Peyer's patch (tissue), 4 donors: Measurements from ENCODE around the gene ZP2. TPM values are rescaled to one million over a fixed set of nuclear protein-coding genes. Genes with fewer than 3 reads are reported as not detected.

Source experiments
- DNase-seq, 3 donors: peaks; one replicate each; pipeline ENCODE4 v3.0.0-alpha.2; 2017 to 2019
- H3K27ac ChIP-seq, 4 donors: fragments of 200-600 bp; sonication (generic); one replicate each; pipeline ENCODE4 v1.5.1; 2016 to 2019
- H3K27me3 ChIP-seq, 2 donors: fragments of 200-600 bp; sonication (generic); one replicate each; pipeline ENCODE4 v1.5.1; 2019
- H3K36me3 ChIP-seq, 3 donors: fragments of 200-600 bp; sonication (generic); one replicate each; pipeline ENCODE4 v1.5.1; 2016 to 2019
- H3K4me1 ChIP-seq, 4 donors: fragments of 200-600 bp; sonication (generic); one replicate each; pipeline ENCODE4 v1.5.1; 2016 to 2019
- H3K4me3 ChIP-seq, 4 donors: fragments of 200-600 bp; sonication (generic); 1 replicate in 3 of 4; 2 replicates in 1 of 4; pipeline ENCODE4 v1.5.1; 2016 to 2019; ENCODE audit warnings: mild to moderate bottlenecking in 1 of 4
- H3K9me3 ChIP-seq, 4 donors: fragments of 200-600 bp; sonication (generic); one replicate each; pipeline ENCODE4 v1.5.1; 2016 to 2019; ENCODE audit warnings: mild to moderate bottlenecking in 1 of 4
- CTCF ChIP-seq, 6 experiments: fragments of 450-650 bp in 4 of 6; fragments of 200-600 bp in 2 of 6; sonication (generic) in 1 of 6; IDR thresholded peaks; one replicate each; pipeline ENCODE4 v1.5.1; 2017 to 2019; ENCODE audit warnings: antibody characterized with exemption in 6 of 6, mild to moderate bottlenecking in 3 of 6, moderate library complexity in 1 of 6
- POLR2A ChIP-seq, 2 donors: fragments of 450-650 bp; IDR thresholded peaks; one replicate each; pipeline ENCODE4 v1.5.1; 2017; ENCODE audit warnings: antibody characterized with exemption in 2 of 2, mild to moderate bottlenecking in 2 of 2, moderate library complexity in 2 of 2
- total RNA-seq, 4 donors: library from RNA; depleted of rRNA; stranded (reverse); fragments of >200 nt; gene quantifications; one replicate each; pipeline ENCODE4 v1.1.0, GENCODE V29; 2016

Gene ZP2
- total RNA-seq, 4 donors from 2014 or later, result 0.54 to 2.3 TPM; not detected in 2

GRCh38 chr16:21185659-21186325 is 25.6 kb downstream of the ZP2 start:
- no peaks in the 10 kb centered on the region for H3K27me3 ChIP-seq
- no peak for TF ChIP-seq CTCF (IDR thresholded peaks at IDR 0.05)
- TF ChIP-seq POLR2A (IDR thresholded peaks at IDR 0.05), result no peak
- DNase-seq, result no peak
- H3K4me3 ChIP-seq, result no peak overlapping the region
- no peaks in the 10 kb centered on the region for H3K9me3 ChIP-seq
- H3K4me1 ChIP-seq, result peaks cover 0 to 5% (median 0%) of the 10 kb centered on the region in 4 donors
- peaks cover 0 to 18% (median 0%) of the 10 kb centered on the region in 3 donors for H3K36me3 ChIP-seq
- H3K27ac ChIP-seq, result no peak overlapping the region

- Histone ChIP-seq H3K9me3 (no peaks in the 10 kb centered on the region), H3K27ac (no peak overlapping the region), H3K27me3 (no peaks in the 10 kb centered on the region), H3K4me3 (no peak overlapping the region), H3K4me1 (peaks cover 0 to 5% (median 0%) of the 10 kb centered on the region in 4 donors), H3K36me3 (peaks cover 0 to 25% (median 0%) of the 10 kb centered on the region in 3 donors)
- no peak for DNase-seq
- no peak for TF ChIP-seq CTCF (IDR thresholded peaks at IDR 0.05)
Observed at GRCh38 chr16:21184834-21185233, 26.5 kb downstream of the ZP2 start.

GRCh38 chr16:21183995-21184394 is 27.4 kb downstream of the ZP2 start:
- no peak overlapping the region for H3K27ac ChIP-seq
- H3K9me3 ChIP-seq, result no peaks in the 10 kb centered on the region
- no peak for DNase-seq
- H3K27me3 ChIP-seq, result no peaks in the 10 kb centered on the region
- TF ChIP-seq POLR2A (IDR thresholded peaks at IDR 0.05), result no peak
- TF ChIP-seq CTCF (IDR thresholded peaks at IDR 0.05), result no peak
- peaks cover 0 to 33% (median 0%) of the 10 kb centered on the region in 3 donors for H3K36me3 ChIP-seq
- no peak overlapping the region for H3K4me3 ChIP-seq
- peaks cover 0 to 5% (median 0%) of the 10 kb centered on the region in 4 donors for H3K4me1 ChIP-seq

GRCh38 chr16:21179983-21180365 is 31.4 kb downstream of the ZP2 start:
- DNase-seq, result no peak
- no peaks in the 10 kb centered on the region for H3K4me1 ChIP-seq
- no peak for TF ChIP-seq CTCF (IDR thresholded peaks at IDR 0.05)
- TF ChIP-seq POLR2A (IDR thresholded peaks at IDR 0.05), result no peak
- H3K4me3 ChIP-seq, result no peak overlapping the region
- H3K36me3 ChIP-seq, result peaks cover 0 to 64% (median 0%) of the 10 kb centered on the region in 3 donors
- H3K9me3 ChIP-seq, result no peaks in the 10 kb centered on the region
- H3K27me3 ChIP-seq, result no peaks in the 10 kb centered on the region
- H3K27ac ChIP-seq, result no peak overlapping the region

- Histone ChIP-seq H3K9me3 (no peaks in the 10 kb centered on the region), H3K36me3 (peaks cover 0 to 70% (median 0%) of the 10 kb centered on the region in 3 donors), H3K4me3 (no peak overlapping the region), H3K27ac (no peak overlapping the region), H3K4me1 (no peaks in the 10 kb centered on the region), H3K27me3 (no peaks in the 10 kb centered on the region)
- no peak for DNase-seq
- TF ChIP-seq CTCF (IDR thresholded peaks at IDR 0.05) (no peak), POLR2A (IDR thresholded peaks at IDR 0.05) (no peak)
Observed at GRCh38 chr16:21179126-21179982, 32.0 kb downstream of the ZP2 start.
